Endodermal cell (in vitro differentiated cells): ENCODE measurements around the gene HYCC1. TPM values are rescaled to one million over a fixed set of nuclear protein-coding genes. Genes with fewer than 3 reads are reported as not detected.
A peak's percentile ranks its signal among the peaks of the same experiment; 100 is the strongest.

Experiments used
- DNase-seq: peaks from one replicate; pipeline ENCODE4 v3.0.0-alpha.2; 2017
- H3K27ac ChIP-seq: 2 replicates; pipeline ENCODE4 v1.5.1; 2013; ENCODE audit warnings: mild to moderate bottlenecking, low read depth, low read length, moderate library complexity
- H3K27me3 ChIP-seq: 2 replicates; pipeline ENCODE4 v1.6.1; 2013; ENCODE audit warnings: mild to moderate bottlenecking, low read length, moderate library complexity; ENCODE audit not compliant: insufficient read depth, control insufficient read depth, poor library complexity, severe bottlenecking
- H3K36me3 ChIP-seq: 2 replicates; pipeline ENCODE4 v1.7.0; 2013; ENCODE audit warnings: mild to moderate bottlenecking, low read length, moderate library complexity; ENCODE audit not compliant: control insufficient read depth, insufficient read depth
- H3K4me1 ChIP-seq: one replicate; pipeline ENCODE4 v1.7.0; 2013; ENCODE audit warnings: low read length; ENCODE audit not compliant: control insufficient read depth, insufficient read depth
- H3K4me3 ChIP-seq: 2 replicates; pipeline ENCODE4 v1.5.1; 2013; ENCODE audit warnings: mild to moderate bottlenecking, low read length, moderate library complexity
- H3K9ac ChIP-seq: 2 replicates; pipeline ENCODE4 v1.6.1; 2013; ENCODE audit warnings: mild to moderate bottlenecking, low read length, moderate library complexity; ENCODE audit not compliant: poor library complexity, severe bottlenecking; ENCODE audit errors: extremely low read depth
- H3K9me3 ChIP-seq: 2 replicates; pipeline ENCODE4 v1.6.1; 2013; ENCODE audit warnings: mild to moderate bottlenecking, low read length, moderate library complexity; ENCODE audit not compliant: control insufficient read depth
- H3K27ac Mint-ChIP-seq: 2 replicates; pipeline ENCODE4 v1.8.0; 2020; ENCODE audit warnings: mixed read lengths
- H3K27me3 Mint-ChIP-seq: 2 replicates; pipeline ENCODE4 v1.8.0; 2021; ENCODE audit warnings: mild to moderate bottlenecking, mixed read lengths; ENCODE audit not compliant: insufficient read depth
- H3K36me3 Mint-ChIP-seq: 2 replicates; pipeline ENCODE4 v1.8.0; 2020; ENCODE audit warnings: low read depth, mixed read lengths
- H3K4me1 Mint-ChIP-seq: 2 replicates; pipeline ENCODE4 v1.8.0; 2020; ENCODE audit warnings: mixed read lengths
- H3K4me3 Mint-ChIP-seq: 2 replicates; pipeline ENCODE4 v1.8.0; 2020; ENCODE audit warnings: mild to moderate bottlenecking, moderate library complexity, mixed read lengths
- H3K9me3 Mint-ChIP-seq: 2 replicates; pipeline ENCODE4 v1.8.0; 2020; ENCODE audit warnings: mild to moderate bottlenecking, mixed read lengths
- WGBS, 2 experiments: methylation state at CpG; one replicate each; pipeline versions ENCODE4 v1.1.5 to v1.1.7; 2013; ENCODE audit warnings: missing lambda C conversion rate in 2 of 2, mixed read lengths in 1 of 2; ENCODE audit not compliant: insufficient coverage in 1 of 2, insufficient read length in 1 of 2; 5-methylcytosine and 5-hydroxymethylcytosine counted together
- total RNA-seq, 2 donors: library from RNA; stranded (reverse); fragmentation: NEBNext Ultra II Directional in 1 of 2; extraction: Animal tissue kit (Norgen Biotek cat#: 25700) in 1 of 2; gene quantifications; 2 replicates in 1 of 2; 3 replicates in 1 of 2; pipeline ENCODE4 v1.2.1, GENCODE V29; 2021
- TF ChIP-seq, protein P1 (sequence below): fragments of 200-600 bp; sonication (generic); conservative IDR thresholded peaks from 2 replicates; pipeline ENCODE4 v1.5.0; 2021; ENCODE audit warnings: antibody characterized with exemption, mild to moderate bottlenecking

Gene HYCC1
- total RNA-seq, 2 donors from 2014 or later: 92.1 to 138 TPM

DNA sequence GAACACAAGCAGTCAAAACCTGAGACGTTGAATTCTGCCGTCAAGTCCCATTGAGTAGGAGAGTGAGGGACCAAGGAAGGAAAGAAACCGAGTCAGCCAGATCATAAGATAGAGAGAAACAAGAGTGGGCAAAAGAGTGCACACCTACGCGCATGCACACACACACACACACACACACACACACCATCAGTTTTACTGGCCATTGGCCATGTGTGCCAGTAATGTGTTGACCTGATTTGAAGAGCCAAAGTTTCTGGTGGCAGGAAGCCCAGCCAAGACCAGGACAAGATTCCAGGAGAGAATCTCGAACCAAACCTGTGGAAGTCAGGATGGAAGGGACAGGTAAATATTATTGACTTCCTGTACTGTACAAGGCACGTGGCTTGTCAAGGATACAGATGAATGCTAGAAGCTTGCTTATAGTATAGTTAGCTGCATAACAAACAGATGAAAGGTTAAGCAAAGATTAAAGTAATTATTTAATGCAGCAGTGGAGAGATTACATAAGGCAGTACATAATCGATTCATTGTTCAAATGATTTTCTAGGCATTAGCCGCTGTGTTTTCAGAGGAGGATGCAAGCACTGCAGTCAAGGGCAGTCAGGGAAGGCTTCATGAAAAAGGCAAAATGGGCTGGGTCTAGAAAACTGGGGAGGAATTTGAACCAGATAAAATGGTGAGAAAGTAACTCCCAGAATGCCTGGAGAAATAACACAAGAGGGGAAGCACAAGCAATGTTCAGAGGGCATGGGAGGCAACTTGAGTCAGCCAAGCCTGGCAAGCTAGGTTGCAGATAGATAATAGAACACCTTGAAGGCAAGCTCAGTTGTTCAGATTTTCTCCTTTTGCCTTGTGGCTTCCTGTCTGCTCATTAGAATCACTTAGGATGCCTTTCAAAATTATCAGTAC lies 2.7 kb upstream of the HYCC1 start:
- Histone ChIP-seq H3K27ac (no peak overlapping the region), H3K4me1 (peaks cover 6% of the 10 kb centered on the region), H3K9ac (no peak overlapping the region), H3K4me3 (no peak overlapping the region), H3K27me3 (no peaks in the 10 kb centered on the region), H3K9me3 (no peaks in the 10 kb centered on the region), H3K36me3 (no peaks in the 10 kb centered on the region)
- Mint-ChIP-seq H3K36me3 (no peaks in the 10 kb centered on the region), H3K27ac (no peak overlapping the region), H3K4me3 (no peak overlapping the region), H3K9me3 (no peaks in the 10 kb centered on the region), H3K4me1 (peaks cover 19% of the 10 kb centered on the region), H3K27me3 (no peaks in the 10 kb centered on the region)
- TF ChIP-seq, protein P1, sequence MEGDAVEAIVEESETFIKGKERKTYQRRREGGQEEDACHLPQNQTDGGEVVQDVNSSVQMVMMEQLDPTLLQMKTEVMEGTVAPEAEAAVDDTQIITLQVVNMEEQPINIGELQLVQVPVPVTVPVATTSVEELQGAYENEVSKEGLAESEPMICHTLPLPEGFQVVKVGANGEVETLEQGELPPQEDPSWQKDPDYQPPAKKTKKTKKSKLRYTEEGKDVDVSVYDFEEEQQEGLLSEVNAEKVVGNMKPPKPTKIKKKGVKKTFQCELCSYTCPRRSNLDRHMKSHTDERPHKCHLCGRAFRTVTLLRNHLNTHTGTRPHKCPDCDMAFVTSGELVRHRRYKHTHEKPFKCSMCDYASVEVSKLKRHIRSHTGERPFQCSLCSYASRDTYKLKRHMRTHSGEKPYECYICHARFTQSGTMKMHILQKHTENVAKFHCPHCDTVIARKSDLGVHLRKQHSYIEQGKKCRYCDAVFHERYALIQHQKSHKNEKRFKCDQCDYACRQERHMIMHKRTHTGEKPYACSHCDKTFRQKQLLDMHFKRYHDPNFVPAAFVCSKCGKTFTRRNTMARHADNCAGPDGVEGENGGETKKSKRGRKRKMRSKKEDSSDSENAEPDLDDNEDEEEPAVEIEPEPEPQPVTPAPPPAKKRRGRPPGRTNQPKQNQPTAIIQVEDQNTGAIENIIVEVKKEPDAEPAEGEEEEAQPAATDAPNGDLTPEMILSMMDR: no peak
- DNase-seq: no peak
- 91 to 100% methylated on average over 6 to 7 of the region's 9 CpGs for WGBS, 2 experiments

- Histone ChIP-seq H3K9ac (no peak overlapping the region), H3K9me3 (no peaks in the 10 kb centered on the region), H3K27ac (no peak overlapping the region), H3K27me3 (no peaks in the 10 kb centered on the region), H3K4me3 (peak overlapping the region; percentile 26), H3K4me1 (peaks cover 6% of the 10 kb centered on the region), H3K36me3 (no peaks in the 10 kb centered on the region)
- H3K4me3 Mint-ChIP-seq: no peak overlapping the region
- no peaks in the 10 kb centered on the region for H3K27me3 Mint-ChIP-seq
- no peak overlapping the region for H3K27ac Mint-ChIP-seq
- 100% methylated on average over 2 of the region's 2 CpGs; no CpG with 5 or more reads in 1 of the 2 experiments for WGBS, 2 experiments
- peaks cover 19% of the 10 kb centered on the region for H3K4me1 Mint-ChIP-seq
- DNase-seq: no peak
- H3K9me3 Mint-ChIP-seq: no peaks in the 10 kb centered on the region
- no peaks in the 10 kb centered on the region for H3K36me3 Mint-ChIP-seq
- TF ChIP-seq, protein P1: no peak
Measured at GRCh38 chr7:23014681-23015080, 751 bp upstream of the HYCC1 start.

GRCh38 chr7:23012908-23013714 lies 819 bp downstream of the HYCC1 start:
- Mint-ChIP-seq H3K27me3 (no peaks in the 10 kb centered on the region), H3K9me3 (no peaks in the 10 kb centered on the region), H3K4me1 (peaks cover 13% of the 10 kb centered on the region), H3K36me3 (no peaks in the 10 kb centered on the region), H3K27ac (no peak overlapping the region), H3K4me3 (no peak overlapping the region)
- Histone ChIP-seq H3K4me1 (peaks cover 6% of the 10 kb centered on the region), H3K27ac (no peak overlapping the region), H3K36me3 (no peaks in the 10 kb centered on the region), H3K27me3 (no peaks in the 10 kb centered on the region), H3K9ac (peak overlapping the region; percentile 83), H3K4me3 (peak overlapping the region; percentile 100), H3K9me3 (no peaks in the 10 kb centered on the region)
- TF ChIP-seq, protein P1: peak; percentile 35
- 0 to 1% methylated on average over 18 to 52 of the region's 52 CpGs for WGBS, 2 experiments
- peak; percentile 78 for DNase-seq
